ENCODE measurements around the gene GPC1.

DNA sequence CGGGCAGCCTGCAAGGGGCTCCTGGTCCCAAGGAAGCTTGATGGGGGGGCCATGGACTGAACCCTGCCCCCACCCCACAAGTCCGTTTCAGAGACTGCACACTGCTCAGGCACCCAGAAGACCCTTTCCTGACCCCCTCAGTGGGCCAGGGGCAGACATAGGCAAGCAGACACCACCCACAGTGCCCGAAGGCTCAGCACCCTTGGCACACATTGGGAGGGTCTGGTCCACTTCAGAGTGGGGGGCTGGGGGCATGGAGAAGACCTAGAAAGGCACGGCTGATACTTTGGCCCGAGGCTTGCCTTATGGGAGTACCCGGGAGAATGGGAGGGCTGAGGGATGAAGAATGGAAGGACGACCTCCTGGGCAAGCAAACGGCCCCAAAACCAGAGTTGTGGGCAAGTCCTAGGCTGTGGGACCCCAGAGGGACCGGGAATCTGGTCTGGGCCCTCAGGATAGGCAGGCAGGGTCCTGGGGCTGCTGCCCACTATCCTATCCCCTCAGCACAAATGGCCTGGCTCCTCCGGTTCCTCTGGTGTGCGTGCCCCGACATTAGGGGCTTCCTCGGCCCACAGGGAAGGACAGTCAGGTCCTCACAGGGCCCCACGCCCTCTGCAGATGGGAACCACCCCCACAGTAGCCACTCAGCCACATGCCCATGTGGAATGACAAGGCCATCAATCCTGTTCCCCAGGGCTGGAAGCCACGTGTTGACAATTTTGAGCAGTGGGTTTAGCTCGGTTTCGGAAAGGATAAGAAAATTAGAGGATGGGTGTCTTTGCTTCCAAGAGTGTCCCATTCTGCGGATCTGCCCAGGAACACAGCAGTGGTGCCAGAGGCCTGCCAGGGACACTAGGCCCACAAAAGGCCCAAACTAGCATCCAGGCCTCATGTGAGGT lies 15.0 kb upstream of the GPC1 start:
- TF ChIP-seq, protein P1, sequence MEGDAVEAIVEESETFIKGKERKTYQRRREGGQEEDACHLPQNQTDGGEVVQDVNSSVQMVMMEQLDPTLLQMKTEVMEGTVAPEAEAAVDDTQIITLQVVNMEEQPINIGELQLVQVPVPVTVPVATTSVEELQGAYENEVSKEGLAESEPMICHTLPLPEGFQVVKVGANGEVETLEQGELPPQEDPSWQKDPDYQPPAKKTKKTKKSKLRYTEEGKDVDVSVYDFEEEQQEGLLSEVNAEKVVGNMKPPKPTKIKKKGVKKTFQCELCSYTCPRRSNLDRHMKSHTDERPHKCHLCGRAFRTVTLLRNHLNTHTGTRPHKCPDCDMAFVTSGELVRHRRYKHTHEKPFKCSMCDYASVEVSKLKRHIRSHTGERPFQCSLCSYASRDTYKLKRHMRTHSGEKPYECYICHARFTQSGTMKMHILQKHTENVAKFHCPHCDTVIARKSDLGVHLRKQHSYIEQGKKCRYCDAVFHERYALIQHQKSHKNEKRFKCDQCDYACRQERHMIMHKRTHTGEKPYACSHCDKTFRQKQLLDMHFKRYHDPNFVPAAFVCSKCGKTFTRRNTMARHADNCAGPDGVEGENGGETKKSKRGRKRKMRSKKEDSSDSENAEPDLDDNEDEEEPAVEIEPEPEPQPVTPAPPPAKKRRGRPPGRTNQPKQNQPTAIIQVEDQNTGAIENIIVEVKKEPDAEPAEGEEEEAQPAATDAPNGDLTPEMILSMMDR (IDR thresholded peaks at IDR 0.05 in 4 of 5, conservative IDR thresholded peaks at IDR 0.05 in 1 of 5): no peak
- TF ChIP-seq POLR2A (IDR thresholded peaks at IDR 0.05): no peak
